ENCODE results near the gene PGS1. TPM values are rescaled to one million over a fixed set of nuclear protein-coding genes. Genes with fewer than 3 reads are reported as not detected.

The PGS1 gene
- total RNA-seq, 1 donor from 2014 or later = 35.6 TPM

DNA sequence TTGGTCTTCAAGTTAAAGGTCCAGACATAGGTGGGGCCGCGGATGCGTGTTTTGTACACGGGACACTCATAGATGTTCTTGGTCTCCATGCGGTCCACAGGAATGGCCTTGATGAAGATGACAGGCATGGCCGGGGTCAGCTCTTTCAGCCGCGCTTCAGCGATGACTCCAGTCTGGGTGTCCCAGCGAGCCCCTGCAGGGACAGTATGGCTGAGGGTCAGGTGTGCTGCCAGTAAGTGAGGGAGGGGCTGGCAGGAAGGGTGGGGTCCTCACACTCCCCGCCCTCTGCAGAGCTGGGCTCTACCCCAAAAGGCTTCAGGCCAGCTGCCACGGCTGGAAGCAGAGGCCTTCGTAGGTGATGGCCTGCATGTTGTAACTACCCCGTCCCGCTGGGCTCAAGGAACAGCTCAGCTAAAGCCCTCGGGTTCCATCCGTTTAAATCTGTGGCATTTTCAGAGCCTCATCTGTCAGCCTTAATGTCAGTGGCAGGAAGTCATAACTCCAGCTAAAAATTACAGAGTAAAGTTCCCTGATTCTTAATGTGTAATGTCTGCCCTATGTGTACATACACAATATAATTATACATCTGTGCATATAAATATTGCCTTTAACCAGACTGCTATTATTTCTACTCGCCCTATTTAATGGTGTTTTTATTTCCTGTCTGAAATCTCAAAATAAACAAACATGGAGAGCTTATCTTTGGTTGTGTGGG, 45.7 kb downstream of the PGS1 start:
- no peak for TF ChIP-seq POLR2A (IDR thresholded peaks at IDR 0.05)
- TF ChIP-seq POLR2AphosphoS5 (IDR thresholded peaks at IDR 0.05; ENCODE audit: insufficient read depth in 1 of 2, low read depth in 1 of 2) = no peak
- peaks cover 0 to 41% of the 10 kb centered on the region in 2 donors for H3K36me3 ChIP-seq
- H3K27ac ChIP-seq = no peak overlapping the region
- DNase-seq (ENCODE audit: extremely low spot score in 2 of 2) = no peak
- intact Hi-C loops (cut with DNase I) = loop anchor here (5.0 to 10.0 kb wide), 3 partner anchors 132 to 329 kb away; no protein-coding TSS in a partner anchor
- no peaks in the 10 kb centered on the region for H3K9me3 ChIP-seq
- no peaks in the 10 kb centered on the region for H3K4me1 ChIP-seq
- no peaks in the 10 kb centered on the region for H3K27me3 ChIP-seq
- no peak overlapping the region for H3K4me3 ChIP-seq

DNA sequence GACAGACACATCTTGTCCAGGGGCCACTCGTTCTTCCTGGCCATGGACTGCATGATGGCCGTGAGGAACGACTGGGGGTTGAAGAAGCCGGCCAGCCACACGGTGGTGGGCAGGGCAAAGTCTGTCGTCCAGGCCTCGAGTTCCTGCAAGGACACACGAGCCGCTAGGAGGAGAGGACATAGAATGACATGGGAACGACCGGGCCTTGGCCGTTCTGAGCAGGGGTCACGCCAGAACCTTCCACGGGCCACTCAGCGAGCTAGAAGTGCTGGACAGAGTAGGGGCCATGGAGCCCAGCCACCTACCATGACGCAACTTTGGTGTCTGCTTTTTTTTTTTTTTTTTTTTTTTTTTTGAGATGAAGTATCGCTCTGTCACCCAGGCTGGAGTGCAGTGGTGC, 47.0 kb downstream of the PGS1 start:
- Histone ChIP-seq H3K4me1 (no peaks in the 10 kb centered on the region), H3K27ac (no peak overlapping the region), H3K9me3 (no peaks in the 10 kb centered on the region), H3K36me3 (peaks cover 0 to 31% of the 10 kb centered on the region in 2 donors), H3K27me3 (no peaks in the 10 kb centered on the region), H3K4me3 (no peak overlapping the region)
- no peak for TF ChIP-seq POLR2A (IDR thresholded peaks at IDR 0.05)
- TF ChIP-seq, protein P1, sequence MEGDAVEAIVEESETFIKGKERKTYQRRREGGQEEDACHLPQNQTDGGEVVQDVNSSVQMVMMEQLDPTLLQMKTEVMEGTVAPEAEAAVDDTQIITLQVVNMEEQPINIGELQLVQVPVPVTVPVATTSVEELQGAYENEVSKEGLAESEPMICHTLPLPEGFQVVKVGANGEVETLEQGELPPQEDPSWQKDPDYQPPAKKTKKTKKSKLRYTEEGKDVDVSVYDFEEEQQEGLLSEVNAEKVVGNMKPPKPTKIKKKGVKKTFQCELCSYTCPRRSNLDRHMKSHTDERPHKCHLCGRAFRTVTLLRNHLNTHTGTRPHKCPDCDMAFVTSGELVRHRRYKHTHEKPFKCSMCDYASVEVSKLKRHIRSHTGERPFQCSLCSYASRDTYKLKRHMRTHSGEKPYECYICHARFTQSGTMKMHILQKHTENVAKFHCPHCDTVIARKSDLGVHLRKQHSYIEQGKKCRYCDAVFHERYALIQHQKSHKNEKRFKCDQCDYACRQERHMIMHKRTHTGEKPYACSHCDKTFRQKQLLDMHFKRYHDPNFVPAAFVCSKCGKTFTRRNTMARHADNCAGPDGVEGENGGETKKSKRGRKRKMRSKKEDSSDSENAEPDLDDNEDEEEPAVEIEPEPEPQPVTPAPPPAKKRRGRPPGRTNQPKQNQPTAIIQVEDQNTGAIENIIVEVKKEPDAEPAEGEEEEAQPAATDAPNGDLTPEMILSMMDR (IDR thresholded peaks at IDR 0.05) = no peak
- TF ChIP-seq POLR2AphosphoS5 (IDR thresholded peaks at IDR 0.05; ENCODE audit: insufficient read depth in 1 of 2, low read depth in 1 of 2) = no peak
- intact Hi-C loops (cut with DNase I) = loop anchor here (10.0 kb wide), 2 partner anchors 171 to 331 kb away; no protein-coding TSS in a partner anchor
- no peak for DNase-seq (ENCODE audit: extremely low spot score in 2 of 2)

- no peak for DNase-seq (ENCODE audit: extremely low spot score in 2 of 2)
- H3K27me3 ChIP-seq = no peaks in the 10 kb centered on the region
- H3K9me3 ChIP-seq = no peaks in the 10 kb centered on the region
- no peak overlapping the region for H3K27ac ChIP-seq
- peaks cover 0 to 31% of the 10 kb centered on the region in 2 donors for H3K36me3 ChIP-seq
- intact Hi-C loops (cut with DNase I) = loop anchor here (10.0 kb wide), 2 partner anchors 172 to 332 kb away; no protein-coding TSS in a partner anchor
- no peak overlapping the region for H3K4me3 ChIP-seq
- H3K4me1 ChIP-seq = no peaks in the 10 kb centered on the region
- TF ChIP-seq, protein P1 (IDR thresholded peaks at IDR 0.05) = no peak
- TF ChIP-seq POLR2A (IDR thresholded peaks at IDR 0.05) (no peak), POLR2AphosphoS5 (IDR thresholded peaks at IDR 0.05; ENCODE audit: insufficient read depth in 1 of 2, low read depth in 1 of 2) (no peak)
Observed at GRCh38 chr17:78426293-78426879, 47.9 kb downstream of the PGS1 start.

DNA sequence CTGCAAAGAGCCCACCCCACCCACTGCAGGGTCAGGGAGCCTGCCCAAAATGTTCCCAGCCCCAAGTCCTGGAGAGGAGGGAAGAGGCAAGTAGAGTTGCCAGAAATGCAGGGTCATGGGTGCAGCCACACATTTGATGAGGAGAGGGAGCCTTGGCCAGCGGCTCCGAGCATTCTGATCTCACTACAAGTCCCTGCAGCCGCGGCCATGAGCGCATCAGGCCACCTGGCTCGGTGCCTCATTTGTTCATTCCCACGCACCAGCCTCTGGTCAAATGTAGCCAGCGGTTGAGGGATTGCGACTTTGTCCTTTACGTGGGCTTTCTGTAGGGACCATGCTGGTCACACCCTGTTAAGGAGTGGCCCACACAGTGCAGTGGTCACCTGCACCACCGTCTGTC, 48.7 kb downstream of the PGS1 start:
- no peak for DNase-seq (ENCODE audit: extremely low spot score in 2 of 2)
- TF ChIP-seq POLR2A (IDR thresholded peaks at IDR 0.05) (no peak), POLR2AphosphoS5 (IDR thresholded peaks at IDR 0.05; ENCODE audit: insufficient read depth in 1 of 2, low read depth in 1 of 2) (no peak)
- TF ChIP-seq, protein P1 (IDR thresholded peaks at IDR 0.05) = no peak
- Histone ChIP-seq H3K36me3 (peaks cover 0 to 31% of the 10 kb centered on the region in 2 donors), H3K4me3 (no peak overlapping the region), H3K27me3 (no peaks in the 10 kb centered on the region), H3K9me3 (no peaks in the 10 kb centered on the region), H3K4me1 (no peaks in the 10 kb centered on the region), H3K27ac (no peak overlapping the region)
- intact Hi-C loops (cut with DNase I) = loop anchor here (10.0 kb wide), 2 partner anchors 172 to 332 kb away; no protein-coding TSS in a partner anchor

DNA sequence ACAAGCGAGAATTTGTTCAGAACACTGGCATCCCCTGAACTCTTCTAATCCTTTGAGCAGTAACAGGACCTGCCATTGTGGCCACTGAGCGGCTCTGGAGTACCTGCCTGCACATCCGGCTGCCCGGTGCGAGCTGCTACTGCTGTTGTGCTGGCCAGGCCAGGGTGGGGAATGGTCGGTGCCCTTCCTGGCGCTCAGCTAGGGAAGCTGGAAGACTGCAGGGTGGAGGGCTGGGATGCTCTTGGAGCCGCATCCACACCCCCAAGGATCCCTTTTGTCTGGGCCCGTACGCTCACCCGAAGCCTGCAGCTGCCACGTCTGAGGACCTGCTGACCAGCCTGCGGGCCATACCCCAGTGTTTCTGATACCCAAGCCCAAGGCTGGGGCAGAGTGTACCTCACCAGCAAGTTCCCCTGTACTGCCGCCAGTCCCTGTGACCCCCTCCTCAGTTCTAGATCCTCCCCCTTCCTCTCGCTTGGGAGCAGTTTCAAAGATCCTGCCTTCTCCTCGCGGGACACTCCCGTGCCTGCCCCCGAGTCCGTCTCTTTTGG, 49.7 kb downstream of the PGS1 start:
- H3K27ac ChIP-seq = no peak overlapping the region
- H3K27me3 ChIP-seq = no peaks in the 10 kb centered on the region
- no peaks in the 10 kb centered on the region for H3K9me3 ChIP-seq
- intact Hi-C loops (cut with DNase I) = loop anchor here (10.0 kb wide), 2 partner anchors 173 to 333 kb away; no protein-coding TSS in a partner anchor
- H3K4me3 ChIP-seq = no peak overlapping the region
- no peaks in the 10 kb centered on the region for H3K4me1 ChIP-seq
- no peak for TF ChIP-seq POLR2AphosphoS5 (IDR thresholded peaks at IDR 0.05; ENCODE audit: insufficient read depth in 1 of 2, low read depth in 1 of 2)
- no peak for TF ChIP-seq POLR2A (IDR thresholded peaks at IDR 0.05)
- TF ChIP-seq, protein P1 (IDR thresholded peaks at IDR 0.05) = no peak
- DNase-seq (ENCODE audit: extremely low spot score in 2 of 2) = no peak
- peaks cover 0 to 31% of the 10 kb centered on the region in 2 donors for H3K36me3 ChIP-seq
